GM13976 (cell line): Measurements from ENCODE around the gene PGAM1.

ENCODE experiments used
- DNase-seq: peaks from one replicate; pipeline ENCODE4 v3.0.0; 2012; ENCODE audit warnings: low spot score
- in situ Hi-C: fragments of 300-500 bp; cut with MboI; formaldehyde crosslinking; loops from one replicate; pipeline ENCODE4 v1.12.0; 2022; ENCODE audit warnings: low sequenced_read_pairs, mixed read lengths, inconsistent platforms; ENCODE audit not compliant: unreplicated experiment
- TF ChIP-seq, protein P1 (sequence below): IDR thresholded peaks from 2 replicates; pipeline ENCODE4 v1.5.1; 2012; ENCODE audit warnings: borderline replicate concordance, mild to moderate bottlenecking; ENCODE audit not compliant: insufficient read depth; ENCODE audit errors: extremely low read depth, missing control alignments, control extremely low read depth

The PGAM1 gene

DNA sequence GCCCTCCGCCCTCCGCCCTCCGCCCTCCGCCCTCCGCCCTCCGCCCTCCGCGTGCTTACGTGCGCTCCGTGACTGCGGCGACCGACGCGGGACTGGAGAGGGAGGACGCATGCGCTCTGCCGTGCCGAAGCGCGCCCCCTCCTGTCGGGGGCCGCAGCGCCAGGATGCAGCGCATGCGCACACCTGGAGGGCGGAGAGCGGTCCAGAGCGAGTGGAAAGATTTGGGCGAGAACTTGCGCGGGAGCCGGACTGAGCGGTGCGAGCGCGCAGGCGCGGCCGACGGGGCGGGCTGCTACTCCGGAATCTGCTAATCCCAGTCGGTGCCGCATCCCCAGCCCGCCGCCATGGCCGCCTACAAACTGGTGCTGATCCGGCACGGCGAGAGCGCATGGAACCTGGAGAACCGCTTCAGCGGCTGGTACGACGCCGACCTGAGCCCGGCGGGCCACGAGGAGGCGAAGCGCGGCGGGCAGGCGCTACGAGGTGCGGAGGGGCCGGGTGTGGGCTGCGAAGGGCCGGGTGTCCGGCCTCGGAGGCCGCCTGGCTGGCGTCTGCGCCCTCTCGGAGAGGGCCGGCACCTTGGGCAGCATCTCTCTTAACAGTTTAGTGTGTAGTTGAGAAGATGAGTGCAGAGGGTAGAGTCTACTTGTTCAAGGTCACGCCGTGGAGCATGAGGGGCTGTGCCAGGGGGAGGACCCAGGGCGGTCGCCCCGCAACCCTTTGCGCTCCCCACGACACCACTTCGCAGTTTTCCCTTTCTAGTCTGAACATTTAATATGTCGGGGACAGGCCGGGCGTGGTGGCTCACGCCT is at the start of gene PGAM1:
Gene PGAM1 (plus strand): TSS at position 228 of the 812 bp plus-strand sequence. CDS start 117 bp downstream, at position 345.
- DNase-seq = peak; percentile 100
- in situ Hi-C loops = no loop called here
- TF ChIP-seq, protein P1, sequence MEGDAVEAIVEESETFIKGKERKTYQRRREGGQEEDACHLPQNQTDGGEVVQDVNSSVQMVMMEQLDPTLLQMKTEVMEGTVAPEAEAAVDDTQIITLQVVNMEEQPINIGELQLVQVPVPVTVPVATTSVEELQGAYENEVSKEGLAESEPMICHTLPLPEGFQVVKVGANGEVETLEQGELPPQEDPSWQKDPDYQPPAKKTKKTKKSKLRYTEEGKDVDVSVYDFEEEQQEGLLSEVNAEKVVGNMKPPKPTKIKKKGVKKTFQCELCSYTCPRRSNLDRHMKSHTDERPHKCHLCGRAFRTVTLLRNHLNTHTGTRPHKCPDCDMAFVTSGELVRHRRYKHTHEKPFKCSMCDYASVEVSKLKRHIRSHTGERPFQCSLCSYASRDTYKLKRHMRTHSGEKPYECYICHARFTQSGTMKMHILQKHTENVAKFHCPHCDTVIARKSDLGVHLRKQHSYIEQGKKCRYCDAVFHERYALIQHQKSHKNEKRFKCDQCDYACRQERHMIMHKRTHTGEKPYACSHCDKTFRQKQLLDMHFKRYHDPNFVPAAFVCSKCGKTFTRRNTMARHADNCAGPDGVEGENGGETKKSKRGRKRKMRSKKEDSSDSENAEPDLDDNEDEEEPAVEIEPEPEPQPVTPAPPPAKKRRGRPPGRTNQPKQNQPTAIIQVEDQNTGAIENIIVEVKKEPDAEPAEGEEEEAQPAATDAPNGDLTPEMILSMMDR = peak; percentile 97

DNA sequence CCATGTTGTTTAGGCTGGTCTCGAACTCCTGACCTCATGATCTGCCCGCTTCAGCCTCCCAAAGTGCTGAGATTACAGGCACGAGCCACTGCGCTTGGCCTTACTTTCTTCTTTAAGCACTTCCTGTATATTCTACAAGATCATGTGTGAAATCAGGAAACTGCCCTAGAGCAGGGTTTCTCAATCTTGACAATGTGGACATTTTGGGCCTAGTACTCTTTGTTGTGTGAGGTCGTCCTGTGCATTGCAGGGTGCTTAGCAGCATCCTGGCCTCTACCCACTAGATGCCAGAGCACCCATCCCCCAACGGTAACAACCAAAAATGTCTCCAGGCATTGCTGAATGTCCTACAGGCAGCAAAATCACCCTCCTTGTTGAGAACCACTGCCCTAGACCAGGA is 49.6 kb upstream of the PGAM1 start:
- DNase-seq = no peak
- in situ Hi-C loops = no loop called here
- TF ChIP-seq, protein P1 = no peak

DNA sequence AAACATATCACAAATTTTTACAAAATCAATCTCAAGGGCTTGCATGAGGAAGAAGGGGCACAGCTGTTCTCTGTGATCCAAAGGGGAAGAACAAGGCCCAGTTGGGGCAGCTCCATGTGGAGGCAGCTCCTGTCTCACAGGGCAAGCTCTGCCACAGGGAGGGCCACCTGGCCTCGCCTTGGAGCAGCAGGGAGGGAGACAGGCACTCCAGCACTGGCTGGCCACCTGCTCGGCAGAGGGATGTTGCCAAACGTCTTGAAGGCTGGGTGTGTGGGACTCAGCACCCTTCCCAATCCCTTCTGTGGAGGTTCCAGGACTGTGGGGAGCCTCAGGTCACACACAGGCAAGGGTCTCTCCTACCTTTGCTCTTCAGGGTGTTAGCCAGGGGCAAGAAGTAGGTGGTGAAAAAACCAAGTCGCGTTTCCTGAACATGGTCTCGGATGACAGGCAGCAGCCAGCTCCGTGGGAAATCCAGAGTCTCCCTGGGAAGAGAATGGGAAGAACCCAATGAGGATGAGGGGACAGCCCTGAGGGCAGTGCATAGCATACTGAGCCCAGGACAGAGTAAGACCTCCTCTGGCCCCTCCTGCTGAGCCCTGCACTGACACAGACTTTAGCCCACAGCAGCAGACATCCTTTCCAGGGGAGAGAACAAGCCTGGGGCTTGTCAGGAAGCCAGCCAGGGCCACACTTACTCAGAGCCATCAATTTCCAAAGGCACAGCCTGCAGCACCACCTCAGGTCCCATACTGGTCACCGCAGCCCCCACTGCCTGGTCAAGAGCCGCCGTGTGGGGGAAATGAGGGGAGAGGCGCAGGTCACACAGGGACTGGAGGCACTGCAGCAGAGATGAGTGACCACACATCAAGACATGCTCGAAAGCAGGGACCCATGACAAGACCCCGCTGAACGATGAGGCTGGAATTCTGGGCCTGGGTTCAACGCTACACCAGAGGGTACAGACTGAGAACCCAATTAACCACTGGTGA is 46.8 kb upstream of the PGAM1 start:
- in situ Hi-C loops = no loop called here
- TF ChIP-seq, protein P1 = no peak
- no peak for DNase-seq

DNA sequence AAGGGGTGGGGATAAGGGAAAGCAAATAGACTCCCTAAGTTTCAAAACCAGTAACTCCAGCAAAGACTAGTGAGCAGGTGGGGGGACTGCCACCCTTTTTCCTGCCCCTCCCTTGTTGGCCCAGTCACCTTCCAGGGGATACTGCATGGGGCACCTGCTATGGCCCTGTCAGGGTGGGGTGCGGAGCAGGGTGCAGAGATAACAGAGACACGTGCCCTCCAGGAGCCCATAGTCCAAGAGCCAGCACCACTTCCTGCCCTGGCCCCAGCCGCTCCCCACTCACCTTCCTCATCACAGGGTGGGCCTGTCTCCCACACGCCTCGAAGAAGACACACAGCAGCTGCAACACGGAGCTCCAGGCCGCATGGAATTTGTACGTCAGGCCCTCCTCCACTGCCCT is 45.5 kb upstream of the PGAM1 start:
- in situ Hi-C loops = no loop called here
- DNase-seq = no peak
- TF ChIP-seq, protein P1 = no peak

DNA sequence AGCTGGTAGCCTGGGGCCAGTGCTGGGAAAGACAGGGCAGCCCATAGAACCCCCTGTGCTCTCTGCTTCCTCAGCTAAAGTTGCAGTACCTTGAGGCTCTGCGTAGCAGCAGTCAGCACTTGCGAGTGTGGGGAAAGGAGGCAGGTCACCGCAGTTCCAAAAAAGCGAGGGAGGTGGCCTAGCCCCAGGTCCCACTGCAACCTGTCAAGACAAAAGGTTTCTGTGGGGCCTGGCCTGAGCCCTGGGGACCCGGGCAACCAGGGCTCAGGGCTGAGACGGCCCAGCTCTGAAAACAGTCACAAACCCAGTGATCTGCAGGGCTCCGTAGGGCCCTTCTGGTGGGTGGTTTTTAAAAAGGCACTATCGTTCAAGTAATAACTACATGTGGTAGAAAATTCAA is 44.4 kb upstream of the PGAM1 start:
- no peak for DNase-seq
- TF ChIP-seq, protein P1 = no peak
- in situ Hi-C loops = no loop called here

DNA sequence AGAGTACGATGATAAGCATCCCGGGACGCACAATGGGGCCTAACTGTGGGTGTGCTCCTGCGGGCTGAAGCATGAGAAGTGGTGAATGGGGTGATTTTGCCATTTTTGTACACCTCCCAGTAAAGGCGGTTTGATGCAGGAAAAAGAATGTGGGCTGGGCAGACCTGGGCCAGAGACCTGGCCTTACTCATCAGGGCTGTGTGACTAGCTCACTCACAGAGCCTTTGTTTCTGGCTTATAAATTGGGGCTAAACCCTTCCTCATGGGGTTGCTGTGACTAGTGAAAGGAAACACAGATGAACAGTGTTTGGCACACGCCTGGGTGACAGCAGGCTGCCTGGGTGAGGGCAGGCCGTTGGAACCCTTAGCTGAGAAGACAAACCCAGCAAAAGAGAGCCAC is 42.8 kb upstream of the PGAM1 start:
- TF ChIP-seq, protein P1 = no peak
- in situ Hi-C loops = no loop called here
- DNase-seq = no peak
